HepG2 (cell line): ENCODE results near the gene SFRP2. TPM values are rescaled to one million over a fixed set of nuclear protein-coding genes. Genes with fewer than 3 reads are reported as not detected.

ENCODE experiments used
- ATAC-seq: fragments of 200-7000 bp; cut with Tn5 transposase; 3 replicates; pipeline ENCODE4 v1.9.1; 2020; ENCODE audit warnings: mild to moderate bottlenecking, moderate library complexity
- BruUV-seq: library from RNA; stranded (reverse); fragments of 400-500 nt; replicated peaks from 2 replicates; lab custom pipeline; 2021; lab: Mats Ljungman, UMichigan
- CTCF ChIA-PET: fragments of 300-600 bp; formaldehyde crosslinking; extraction: SDS; loops from one replicate; lab custom pipeline; 2021; ENCODE audit warnings: low total read pairs, inconsistent platforms, low intra/inter-chr PET ratio; lab: Yijun Ruan, JAX
- POLR2A ChIA-PET: fragments of 350-600 bp; sonication (Branson Sonifier 250); formaldehyde crosslinking; loops from one replicate; lab custom pipeline; 2020; ENCODE audit warnings: antibody characterized with exemption, inconsistent platforms; lab: Yijun Ruan, JAX
- DNase-seq: peaks from one replicate; pipeline ENCODE4 v3.0.0-alpha.2; 2015; ENCODE audit warnings: low spot score
- FAIRE-seq: peaks from 3 replicates; lab custom pipeline; 2011; peaks lifted over from hg19 to GRCh38; lab: Jason Lieb, UNC
- H2AFZ ChIP-seq: one replicate; pipeline ENCODE4 v1.6.1; 2011; ENCODE audit warnings: low read length, inconsistent platforms
- H3K27ac ChIP-seq: fragments of 300-600 bp; 3 replicates; pipeline ENCODE4 v1.8.0; 2011; ENCODE audit warnings: mixed run types, mild to moderate bottlenecking, mixed read lengths, low read length, inconsistent platforms; ENCODE audit not compliant: insufficient read depth; ENCODE audit errors: extremely low read length
- H3K27me3 ChIP-seq, 2 experiments: fragments of 200-600 bp in 1 of 2; 2 replicates in 1 of 2; 3 replicates in 1 of 2; pipeline versions ENCODE4 v1.6.0 to v1.8.0; 2011; ENCODE audit warnings: low read length in 2 of 2, mild to moderate bottlenecking in 2 of 2, moderate library complexity in 2 of 2, inconsistent platforms in 1 of 2; ENCODE audit not compliant: insufficient read depth in 2 of 2, control insufficient read depth in 1 of 2
- H3K36me3 ChIP-seq, 2 experiments: fragments of 200-600 bp in 1 of 2; replicated peaks in 1 of 2; 2 replicates in 1 of 2; 3 replicates in 1 of 2; pipeline versions ENCODE4 v1.5.1 to v1.8.0; 2011; ENCODE audit warnings: low read length in 2 of 2, inconsistent platforms in 1 of 2; ENCODE audit not compliant: insufficient read depth in 2 of 2, control insufficient read depth in 1 of 2
- H3K4me1 ChIP-seq: 2 replicates; pipeline ENCODE4 v1.5.1; 2012; ENCODE audit warnings: low read length, inconsistent platforms; ENCODE audit not compliant: insufficient read depth
- H3K4me2 ChIP-seq: 2 replicates; pipeline ENCODE4 v1.6.0; 2011; ENCODE audit warnings: low read depth, low read length, inconsistent platforms
- H3K4me3 ChIP-seq, 3 experiments: fragments of 200-600 bp in 1 of 3; sonication (generic), shearing (Covaris generic) in 1 of 3; replicated peaks in 1 of 3; 2 replicates each; pipeline ENCODE4 v1.5.1; 2011 to 2016; ENCODE audit warnings: low read length in 3 of 3, inconsistent platforms in 2 of 3, low read depth in 2 of 3, mild to moderate bottlenecking in 2 of 3, control low read depth in 1 of 3, mixed read lengths in 1 of 3; ENCODE audit not compliant: insufficient read depth in 1 of 3
- H3K79me2 ChIP-seq: one replicate; pipeline ENCODE4 v1.6.1; 2011; ENCODE audit warnings: low read length, inconsistent platforms; ENCODE audit not compliant: insufficient read depth
- H3K9ac ChIP-seq: 2 replicates; pipeline ENCODE4 v1.6.0; 2011; ENCODE audit warnings: mild to moderate bottlenecking, low read depth, low read length, inconsistent platforms; ENCODE audit not compliant: insufficient read depth
- H3K9me3 ChIP-seq: 2 replicates; pipeline ENCODE4 v1.5.1; 2012; ENCODE audit warnings: mild to moderate bottlenecking, low read length
- H4K20me1 ChIP-seq: 2 replicates; pipeline ENCODE4 v1.6.0; 2011; ENCODE audit warnings: inconsistent platforms, mild to moderate bottlenecking, low read length, moderate library complexity; ENCODE audit not compliant: insufficient read depth
- ATF3 ChIP-seq: sonication (generic); formaldehyde crosslinking; IDR thresholded peaks from 2 replicates; pipeline ENCODE4 v1.4.0; 2020; ENCODE audit warnings: missing genetic modification reagents
- CEBPB ChIP-seq: IDR thresholded peaks from 2 replicates; pipeline ENCODE4 v1.6.1; 2011; ENCODE audit warnings: low read depth, low read length, improper control_type of control experiment, borderline replicate concordance
- GMEB2 ChIP-seq: IDR thresholded peaks from 2 replicates; pipeline ENCODE4 v1.6.1; 2016; ENCODE audit warnings: missing biosample characterization, missing genetic modification reagents, low read depth
- IKZF1 ChIP-seq: fragments of 450-650 bp; IDR thresholded peaks from 2 replicates; pipeline ENCODE4 v1.7.1; 2016
- MBD4 ChIP-seq: IDR thresholded peaks from 2 replicates; pipeline ENCODE4 v1.6.1; 2012; ENCODE audit warnings: low read length, inconsistent platforms, borderline replicate concordance
- MED1 ChIP-seq: sonication (generic); formaldehyde crosslinking; IDR thresholded peaks from 2 replicates; pipeline ENCODE4 v1.4.0; 2020; ENCODE audit warnings: missing genetic modification reagents
- RAD51 ChIP-seq: fragments of 450-650 bp; IDR thresholded peaks from 2 replicates; pipeline ENCODE4 v1.6.1; 2016; ENCODE audit warnings: borderline replicate concordance
- ZNF383 ChIP-seq: sonication (generic); formaldehyde crosslinking; IDR thresholded peaks from 2 replicates; pipeline ENCODE4 v1.4.0; 2020; ENCODE audit warnings: missing genetic modification reagents, mild to moderate bottlenecking, borderline replicate concordance
- WGBS: methylation state at CpG from one replicate; pipeline ENCODE4 v1.1.6; 2017; ENCODE audit warnings: low lambda C conversion rate; 5-methylcytosine and 5-hydroxymethylcytosine counted together
- in situ Hi-C: cut with HindIII; loops from 2 replicates; pipeline ENCODE4 v1.10.0; 2017; ENCODE audit warnings: low pct_unique_long_range_greater_than_20kb; ENCODE audit not compliant: extremely low pct_ligation_motif_present
- intact Hi-C: fragments of 100-400 bp; cut with micrococcal nuclease; formaldehyde crosslinking; loops from one replicate; pipeline ENCODE4 v1.10.0; 2022; ENCODE audit not compliant: unreplicated experiment
- polyA plus RNA-seq, 8 experiments: library from polyadenylated mRNA; depleted of rRNA in 3 of 8; stranded (reverse) in 7 of 8; unstranded in 1 of 8; fragments of >200 nt; fragmentation: Illumina TruSeq in 4 of 8; extraction: Trizol in 4 of 8; gene quantifications; 2 replicates each; pipeline versions ENCODE4 v1.2.1 to v1.2.3, GENCODE V29; 2011 to 2016; ENCODE audit warnings: low read depth in 4 of 8, missing spikeins in 1 of 8, mixed read lengths in 1 of 8; ENCODE audit not compliant: insufficient read depth in 1 of 8
- total RNA-seq, 5 experiments: library from RNA; depleted of rRNA; stranded (reverse); fragments of >200 nt; fragmentation: Illumina TruSeq; extraction: Trizol; gene quantifications; 2 replicates each; pipeline ENCODE4 v1.2.3, GENCODE V29; 2016; ENCODE audit warnings: low read depth in 1 of 5

SFRP2 gene
- total and polyA plus RNA-seq, 2 of the 13 experiments (the other 11 are each of a cell fraction or from before 2014, with no cell fraction given): not detected

DNA sequence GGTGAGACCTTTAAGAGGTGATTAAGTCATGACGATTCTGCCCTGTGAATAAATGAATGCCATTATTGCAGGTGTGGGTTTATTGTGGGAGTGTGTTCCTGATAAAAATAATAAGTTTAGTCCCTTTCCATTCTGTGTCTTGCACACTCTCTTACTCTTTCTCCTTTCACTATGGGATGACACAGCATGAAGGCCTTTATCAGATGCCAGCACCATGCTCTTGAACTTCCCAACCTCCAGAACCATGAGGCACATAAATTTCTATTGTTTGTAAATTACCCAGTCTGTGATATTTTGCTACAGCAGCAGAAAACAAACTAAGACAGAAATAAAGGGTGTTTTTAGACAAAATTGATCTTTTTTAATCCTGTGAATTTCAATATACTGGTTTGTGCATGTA, 10.5 kb downstream of the SFRP2 start:
- no peaks in the 10 kb centered on the region for H3K9me3 ChIP-seq
- intact Hi-C loops: no loop called here
- H3K27ac ChIP-seq: no peak overlapping the region
- FAIRE-seq: no peak
- no peak for ATAC-seq
- H3K4me2 ChIP-seq: no peak overlapping the region
- in situ Hi-C loops: no loop called here
- no peaks in the 10 kb centered on the region for H4K20me1 ChIP-seq
- ChIA-PET POLR2A (no interaction called here), CTCF (no interaction called here)
- H3K36me3 ChIP-seq: no peaks in the 10 kb centered on the region
- no peaks in the 10 kb centered on the region for H3K79me2 ChIP-seq
- no peak overlapping the region for H3K9ac ChIP-seq
- 0% methylated on average over 1 of the region's 1 CpG for WGBS
- no TSS peak for BruUV-seq
- no peaks in the 10 kb centered on the region for H3K4me1 ChIP-seq
- peaks cover 3 to 14% of the 10 kb centered on the region in 2 experiments; a peak in 3 of 5 replicates for H3K27me3 ChIP-seq
- H2AFZ ChIP-seq: no peak overlapping the region
- no peak for TF ChIP-seq MBD4
- TF ChIP-seq IKZF1: no peak
- no peak for TF ChIP-seq ATF3 (CRISPR knock-in tag)
- no peak for TF ChIP-seq ZNF383
- no peak for DNase-seq
- H3K4me3 ChIP-seq: no peak overlapping the region

GRCh38 chr4:153777421-153777820, 11.5 kb downstream of the SFRP2 start:
- no peak for ATAC-seq
- intact Hi-C loops (no loop called here), in situ Hi-C loops (no loop called here)
- H4K20me1 ChIP-seq: no peaks in the 10 kb centered on the region
- H3K36me3 ChIP-seq: no peaks in the 10 kb centered on the region
- no peak overlapping the region for H3K9ac ChIP-seq
- H3K4me2 ChIP-seq: no peak overlapping the region
- TF ChIP-seq GMEB2: no peak
- TF ChIP-seq RAD51: no peak
- no peak for TF ChIP-seq MED1 (CRISPR knock-in tag)
- peak; percentile 77 for TF ChIP-seq CEBPB
- H3K79me2 ChIP-seq: no peaks in the 10 kb centered on the region
- no peak overlapping the region for H3K27ac ChIP-seq
- H3K4me3 ChIP-seq: no peak overlapping the region
- no peaks in the 10 kb centered on the region for H3K9me3 ChIP-seq
- ChIA-PET CTCF (no interaction called here), POLR2A (no interaction called here)
- FAIRE-seq: no peak
- H2AFZ ChIP-seq: no peak overlapping the region
- no TSS peak for BruUV-seq
- H3K27me3 ChIP-seq: peaks cover 3 to 14% of the 10 kb centered on the region in 2 experiments; a peak in 3 of 5 replicates
- DNase-seq: no peak
- no peaks in the 10 kb centered on the region for H3K4me1 ChIP-seq
